HepG2 (cell line): ENCODE results near the gene CTNNBL1. TPM values are rescaled to one million over a fixed set of nuclear protein-coding genes. Genes with fewer than 3 reads are reported as not detected.

Experiments
- ADNP ChIP-seq: sonication (generic); formaldehyde crosslinking; IDR thresholded peaks from 2 replicates; pipeline ENCODE4 v1.4.0; 2020; ENCODE audit warnings: missing genetic modification reagents
- ATF4 ChIP-seq, 2 experiments: fragments of 450-650 bp in 1 of 2; sonication (generic) in 1 of 2; formaldehyde crosslinking; IDR thresholded peaks; 2 replicates each; pipeline versions ENCODE4 v1.5.0 to v1.8.0; 2020 to 2022; ENCODE audit warnings: mild to moderate bottlenecking in 1 of 2, missing genetic modification reagents in 1 of 2
- BRD4 ChIP-seq: sonication (generic); formaldehyde crosslinking; IDR thresholded peaks from 2 replicates; pipeline ENCODE4 v1.4.0; 2020; ENCODE audit warnings: missing genetic modification reagents
- CHD4 ChIP-seq: fragments of 200-600 bp; sonication (generic); IDR thresholded peaks from 2 replicates; pipeline ENCODE4 v1.7.0; 2017; ENCODE audit warnings: mild to moderate bottlenecking, low read length, borderline replicate concordance
- ELF1 ChIP-seq: sonication (generic); formaldehyde crosslinking; IDR thresholded peaks from 2 replicates; pipeline ENCODE4 v1.4.0; 2020; ENCODE audit warnings: missing genetic modification reagents
- FOXA1 ChIP-seq, 2 experiments: fragments of 450-650 bp in 1 of 2; sonication (generic) in 1 of 2; formaldehyde crosslinking in 1 of 2; IDR thresholded peaks; 2 replicates each; pipeline versions ENCODE4 v1.4.0 to v1.6.1; 2016 to 2020; ENCODE audit warnings: missing genetic modification reagents in 1 of 2
- HDAC2 ChIP-seq: sonication (generic); formaldehyde crosslinking; IDR thresholded peaks from 2 replicates; pipeline ENCODE4 v1.4.0; 2020; ENCODE audit warnings: missing genetic modification reagents
- HINFP ChIP-seq: sonication (generic); formaldehyde crosslinking; IDR thresholded peaks from 2 replicates; pipeline ENCODE4 v1.4.0; 2020; ENCODE audit warnings: low read depth, mild to moderate bottlenecking, missing genetic modification reagents
- HNRNPK ChIP-seq: fragments of 200-400 bp; formaldehyde crosslinking; IDR thresholded peaks from 2 replicates; pipeline ENCODE4 v1.6.1; 2018; ENCODE audit warnings: low read length, low read depth, moderate library complexity, mild to moderate bottlenecking; ENCODE audit not compliant: poor library complexity, severe bottlenecking
- LBX2 ChIP-seq: sonication (generic); formaldehyde crosslinking; IDR thresholded peaks from 2 replicates; pipeline ENCODE4 v1.5.0; 2020; ENCODE audit warnings: missing genetic modification reagents, mild to moderate bottlenecking, borderline replicate concordance
- SMARCE1 ChIP-seq: fragments of 450-650 bp; IDR thresholded peaks from 2 replicates; pipeline ENCODE4 v1.6.1; 2017; ENCODE audit warnings: borderline replicate concordance
- TRIM22 ChIP-seq: fragments of 450-650 bp; IDR thresholded peaks from 2 replicates; pipeline ENCODE4 v1.6.1; 2017
- ZBTB21 ChIP-seq: sonication (generic); formaldehyde crosslinking; IDR thresholded peaks from 2 replicates; pipeline ENCODE4 v1.4.0; 2020; ENCODE audit warnings: missing genetic modification reagents
- ZNF296 ChIP-seq: sonication (generic); formaldehyde crosslinking; conservative IDR thresholded peaks from 2 replicates; pipeline ENCODE4 v1.5.0; 2020; ENCODE audit warnings: mild to moderate bottlenecking, missing genetic modification reagents
- ZNF512 ChIP-seq: sonication (generic); formaldehyde crosslinking; IDR thresholded peaks from 2 replicates; pipeline ENCODE4 v1.4.0; 2020; ENCODE audit warnings: mild to moderate bottlenecking, missing genetic modification reagents
- ZNF558 ChIP-seq: sonication (generic); formaldehyde crosslinking; IDR thresholded peaks from 2 replicates; pipeline ENCODE4 v1.9.0; 2022; ENCODE audit warnings: mild to moderate bottlenecking, missing genetic modification reagents, borderline replicate concordance
- ZNF879 ChIP-seq: sonication (generic); formaldehyde crosslinking; IDR thresholded peaks from 2 replicates; pipeline ENCODE4 v1.8.1; 2023; ENCODE audit warnings: missing genetic modification reagents
- polyA plus RNA-seq, 8 experiments: library from polyadenylated mRNA; depleted of rRNA in 3 of 8; stranded (reverse) in 7 of 8; unstranded in 1 of 8; fragments of >200 nt; fragmentation: Illumina TruSeq in 4 of 8; extraction: Trizol in 4 of 8; gene quantifications; 2 replicates each; pipeline versions ENCODE4 v1.2.1 to v1.2.3, GENCODE V29; 2011 to 2016; ENCODE audit warnings: low read depth in 4 of 8, missing spikeins in 1 of 8, mixed read lengths in 1 of 8; ENCODE audit not compliant: insufficient read depth in 1 of 8
- total RNA-seq, 5 experiments: library from RNA; depleted of rRNA; stranded (reverse); fragments of >200 nt; fragmentation: Illumina TruSeq; extraction: Trizol; gene quantifications; 2 replicates each; pipeline ENCODE4 v1.2.3, GENCODE V29; 2016; ENCODE audit warnings: low read depth in 1 of 5
- TF ChIP-seq, protein P1 (sequence below): sonication (generic); formaldehyde crosslinking; IDR thresholded peaks from 2 replicates; pipeline ENCODE4 v1.4.0; 2020; ENCODE audit warnings: mild to moderate bottlenecking, missing genetic modification reagents
- TF ChIP-seq, protein P2 (sequence below): sonication (generic); formaldehyde crosslinking; IDR thresholded peaks from 2 replicates; pipeline ENCODE4 v1.9.0; 2022; ENCODE audit warnings: missing genetic modification reagents, mild to moderate bottlenecking, borderline replicate concordance

The CTNNBL1 gene
- total and polyA plus RNA-seq, 2 of the 13 experiments (the other 11 are each of a cell fraction or from before 2014, with no cell fraction given), result 49.3 to 94.6 TPM

- no peak for TF ChIP-seq TRIM22
- TF ChIP-seq ATF4 (CRISPR knock-in tag; IDR thresholded peaks at IDR 0.05), result no peak
- TF ChIP-seq SMARCE1, result no peak
- TF ChIP-seq FOXA1 (IDR thresholded peaks at IDR 0.05), result peak; percentile 17; the same call in 1 of the 2 replicates
- no peak for TF ChIP-seq FOXA1 (CRISPR knock-in tag; IDR thresholded peaks at IDR 0.05)
- TF ChIP-seq BRD4 (CRISPR knock-in tag), result no peak
- TF ChIP-seq ZNF296, result no peak
- TF ChIP-seq HDAC2 (CRISPR knock-in tag), result no peak
- TF ChIP-seq LBX2 (CRISPR knock-in tag), result no peak
- TF ChIP-seq HINFP, result no peak
- TF ChIP-seq, protein P1, sequence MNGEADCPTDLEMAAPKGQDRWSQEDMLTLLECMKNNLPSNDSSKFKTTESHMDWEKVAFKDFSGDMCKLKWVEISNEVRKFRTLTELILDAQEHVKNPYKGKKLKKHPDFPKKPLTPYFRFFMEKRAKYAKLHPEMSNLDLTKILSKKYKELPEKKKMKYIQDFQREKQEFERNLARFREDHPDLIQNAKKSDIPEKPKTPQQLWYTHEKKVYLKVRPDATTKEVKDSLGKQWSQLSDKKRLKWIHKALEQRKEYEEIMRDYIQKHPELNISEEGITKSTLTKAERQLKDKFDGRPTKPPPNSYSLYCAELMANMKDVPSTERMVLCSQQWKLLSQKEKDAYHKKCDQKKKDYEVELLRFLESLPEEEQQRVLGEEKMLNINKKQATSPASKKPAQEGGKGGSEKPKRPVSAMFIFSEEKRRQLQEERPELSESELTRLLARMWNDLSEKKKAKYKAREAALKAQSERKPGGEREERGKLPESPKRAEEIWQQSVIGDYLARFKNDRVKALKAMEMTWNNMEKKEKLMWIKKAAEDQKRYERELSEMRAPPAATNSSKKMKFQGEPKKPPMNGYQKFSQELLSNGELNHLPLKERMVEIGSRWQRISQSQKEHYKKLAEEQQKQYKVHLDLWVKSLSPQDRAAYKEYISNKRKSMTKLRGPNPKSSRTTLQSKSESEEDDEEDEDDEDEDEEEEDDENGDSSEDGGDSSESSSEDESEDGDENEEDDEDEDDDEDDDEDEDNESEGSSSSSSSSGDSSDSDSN, result no peak
- no peak for TF ChIP-seq ELF1 (CRISPR knock-in tag)
- no peak for TF ChIP-seq ADNP (CRISPR knock-in tag)
- no peak for TF ChIP-seq CHD4
- no peak for TF ChIP-seq ZNF558 (CRISPR knock-in tag)
- no peak for TF ChIP-seq ZNF512 (CRISPR knock-in tag)
- no peak for TF ChIP-seq ZNF879 (CRISPR knock-in tag)
- TF ChIP-seq, protein P2, sequence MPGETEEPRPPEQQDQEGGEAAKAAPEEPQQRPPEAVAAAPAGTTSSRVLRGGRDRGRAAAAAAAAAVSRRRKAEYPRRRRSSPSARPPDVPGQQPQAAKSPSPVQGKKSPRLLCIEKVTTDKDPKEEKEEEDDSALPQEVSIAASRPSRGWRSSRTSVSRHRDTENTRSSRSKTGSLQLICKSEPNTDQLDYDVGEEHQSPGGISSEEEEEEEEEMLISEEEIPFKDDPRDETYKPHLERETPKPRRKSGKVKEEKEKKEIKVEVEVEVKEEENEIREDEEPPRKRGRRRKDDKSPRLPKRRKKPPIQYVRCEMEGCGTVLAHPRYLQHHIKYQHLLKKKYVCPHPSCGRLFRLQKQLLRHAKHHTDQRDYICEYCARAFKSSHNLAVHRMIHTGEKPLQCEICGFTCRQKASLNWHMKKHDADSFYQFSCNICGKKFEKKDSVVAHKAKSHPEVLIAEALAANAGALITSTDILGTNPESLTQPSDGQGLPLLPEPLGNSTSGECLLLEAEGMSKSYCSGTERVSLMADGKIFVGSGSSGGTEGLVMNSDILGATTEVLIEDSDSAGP, result no peak
- TF ChIP-seq ZBTB21 (CRISPR knock-in tag), result no peak
- TF ChIP-seq HNRNPK, result no peak
Observed at GRCh38 chr20:37913567-37914366, 219.9 kb downstream of the CTNNBL1 start (continued).
